K562 (cell line): ENCODE results near the gene ZBTB46. TPM values are rescaled to one million over a fixed set of nuclear protein-coding genes. Genes with fewer than 3 reads are reported as not detected.

Source experiments
- AFF1 ChIP-seq, 2 experiments: fragments of 450-650 bp; IDR thresholded peaks; 2 replicates each; pipeline ENCODE4 v1.6.1; 2018; ENCODE audit warnings: mild to moderate bottlenecking in 2 of 2, low read depth in 1 of 2; ENCODE audit not compliant: partially characterized antibody in 2 of 2
- CREM ChIP-seq: IDR thresholded peaks from 2 replicates; pipeline ENCODE4 v1.6.1; 2014; ENCODE audit warnings: antibody characterized with exemption, low read depth
- ELK1 ChIP-seq: sonication (generic); formaldehyde crosslinking; IDR thresholded peaks from 2 replicates; pipeline ENCODE4 v1.8.1; 2022; ENCODE audit warnings: missing genetic modification reagents
- ETV5 ChIP-seq: sonication (generic); formaldehyde crosslinking; IDR thresholded peaks from 2 replicates; pipeline ENCODE4 v1.4.0; 2020; ENCODE audit warnings: low read depth, mild to moderate bottlenecking, missing genetic modification reagents
- ETV6 ChIP-seq, 3 experiments: fragments of 150-350 bp in 1 of 3; sonication (generic) in 1 of 3; formaldehyde crosslinking in 1 of 3; IDR thresholded peaks; 2 replicates each; pipeline versions ENCODE4 v1.6.1 to v1.8.0; 2014 to 2022; ENCODE audit warnings: borderline replicate concordance in 2 of 3, low read depth in 2 of 3, antibody characterized with exemption in 1 of 3, low read length in 1 of 3, mild to moderate bottlenecking in 1 of 3, missing genetic modification reagents in 1 of 3
- GABPB1 ChIP-seq: sonication (generic); formaldehyde crosslinking; IDR thresholded peaks from 2 replicates; pipeline ENCODE4 v1.8.0; 2022; ENCODE audit warnings: mild to moderate bottlenecking, missing genetic modification reagents
- PBX2 ChIP-seq, 2 experiments: IDR thresholded peaks in 1 of 2; conservative IDR thresholded peaks in 1 of 2; 2 replicates each; pipeline ENCODE4 v1.6.1; 2016; ENCODE audit warnings: low read depth in 2 of 2, mild to moderate bottlenecking in 1 of 2, missing compliant biosample characterization in 1 of 2, missing genetic modification characterization in 1 of 2, moderate library complexity in 1 of 2
- PKNOX1 ChIP-seq: fragments of 450-650 bp; IDR thresholded peaks from 2 replicates; pipeline ENCODE4 v1.6.1; 2016
- RAD21 ChIP-seq, 2 experiments: fragments of 250-450 bp in 1 of 2; fragments of 450-650 bp in 1 of 2; sonication (Bioruptor Pico) in 1 of 2; formaldehyde crosslinking in 1 of 2; IDR thresholded peaks in 1 of 2; conservative IDR thresholded peaks in 1 of 2; 2 replicates each; pipeline versions ENCODE4 v1.4.0 to v1.8.0; 2020 to 2022; ENCODE audit warnings: mild to moderate bottlenecking in 2 of 2, moderate library complexity in 1 of 2
- SMARCC2 ChIP-seq: fragments of 450-650 bp; IDR thresholded peaks from 2 replicates; pipeline ENCODE4 v1.6.1; 2017; ENCODE audit warnings: antibody characterized with exemption, moderate library complexity, mild to moderate bottlenecking, low read depth
- SNRNP70 ChIP-seq: fragments of 200-400 bp; formaldehyde crosslinking; optimal IDR thresholded peaks from 2 replicates; pipeline ENCODE3; 2017; ENCODE audit warnings: low read depth, low read length
- TOE1 ChIP-seq, 2 experiments: fragments of 450-650 bp in 1 of 2; sonication (generic) in 1 of 2; formaldehyde crosslinking in 1 of 2; IDR thresholded peaks; 2 replicates each; pipeline versions ENCODE4 v1.7.1 to v1.8.0; 2016 to 2022; ENCODE audit warnings: borderline replicate concordance in 2 of 2, mild to moderate bottlenecking in 2 of 2, antibody characterized with exemption in 1 of 2, inconsistent platforms in 1 of 2, low read depth in 1 of 2, missing genetic modification reagents in 1 of 2, moderate library complexity in 1 of 2
- VEZF1 ChIP-seq: fragments of 200-800 bp; sonication (Bioruptor generic); IDR thresholded peaks from 2 replicates; pipeline ENCODE4 v1.6.1; 2017; ENCODE audit warnings: missing genetic modification characterization, missing compliant biosample characterization
- polyA plus RNA-seq, 8 experiments: library from polyadenylated mRNA; depleted of rRNA in 4 of 8; stranded (reverse) in 5 of 8; unstranded in 3 of 8; fragments of >200 nt; fragmentation: Nextera tagmentation in 2 of 8; fragmentation: Illumina TruSeq in 1 of 8; extraction: Ambion mirVana in 2 of 8; extraction: Trizol in 1 of 8; gene quantifications; 2 replicates each; pipeline versions ENCODE4 v1.2.1 to v1.2.3, GENCODE V29; 2011 to 2014; ENCODE audit warnings: inconsistent platforms in 1 of 8, missing spikeins in 1 of 8
- total RNA-seq, 7 experiments: library from RNA; depleted of rRNA in 6 of 7; stranded (reverse); fragments of >200 nt in 6 of 7; fragmentation: Illumina TruSeq in 2 of 7; extraction: Trizol in 2 of 7; gene quantifications; 2 replicates each; pipeline versions ENCODE4 v1.2.1 to v1.2.3, GENCODE V29; 2011 to 2021; ENCODE audit warnings: low replicate concordance in 1 of 7

ZBTB46 gene
- total and polyA plus RNA-seq, 9 of the 15 experiments (the other 6 are each of a cell fraction or from before 2014, with no cell fraction given) = 0.29 to 4.1 (median 1.1) TPM

GRCh38 chr20:63819224-63819921 lies 11.7 kb downstream of the ZBTB46 start (continued):
- no peak for TF ChIP-seq PBX2 (CRISPR knock-in tag; IDR thresholded peaks at IDR 0.05; ENCODE audit: low read depth)
- TF ChIP-seq PBX2 (tag; conservative IDR thresholded peaks at IDR 0.05; ENCODE audit: low read depth) = 0 out of 2 replicates have a peak, but pooled peaks have one; percentile 29
- TF ChIP-seq ETV5 (CRISPR knock-in tag) = peak; percentile 49; the same call in 1 of the 2 replicates
- TF ChIP-seq PKNOX1 = peak; percentile 80
- TF ChIP-seq RAD21 (CRISPR knock-in tag; conservative IDR thresholded peaks at IDR 0.05 in 1 of 2, IDR thresholded peaks at IDR 0.05 in 1 of 2) = peak; percentile 44 to 58
- peak; percentile 13; the same call in 1 of the 2 replicates for TF ChIP-seq GABPB1 (CRISPR knock-in tag)
- peak; percentile 84 for TF ChIP-seq TOE1 (IDR thresholded peaks at IDR 0.05; ENCODE audit: borderline replicate concordance)
- no peak for TF ChIP-seq TOE1 (CRISPR knock-in tag; IDR thresholded peaks at IDR 0.05; ENCODE audit: borderline replicate concordance, low read depth)
- TF ChIP-seq AFF1 (IDR thresholded peaks at IDR 0.05; ENCODE audit: low read depth in 1 of 2, partially characterized antibody in 2 of 2) = peak in 1 of 2 experiments; percentile 58
- peak; percentile 40; the same call in 1 of the 2 replicates for TF ChIP-seq CREM
- TF ChIP-seq SNRNP70 = no peak
- TF ChIP-seq ETV6 (IDR thresholded peaks at IDR 0.05; ENCODE audit: borderline replicate concordance in 1 of 2, low read depth in 2 of 2, low read length in 1 of 2) = no peak
- TF ChIP-seq ETV6 (CRISPR knock-in tag; IDR thresholded peaks at IDR 0.05; ENCODE audit: borderline replicate concordance) = no peak
- TF ChIP-seq SMARCC2 = no peak
- TF ChIP-seq VEZF1 = no peak
- no peak for TF ChIP-seq ELK1 (CRISPR knock-in tag)
